ENCODE measurements around the gene WDFY2.

WDFY2 gene

GRCh38 chr13:51761643-51762350, 177.5 kb downstream of the WDFY2 start:
- POLR2A ChIA-PET, result no interaction called here
- CTCF ChIA-PET, result no interaction called here
- DNase-seq (ENCODE audit: extremely low spot score), result no peak
- TF ChIP-seq BHLHE40 (IDR thresholded peaks at IDR 0.05; ENCODE audit: borderline replicate concordance) (no peak), SP1 (IDR thresholded peaks at IDR 0.05) (no peak), FOXM1 (IDR thresholded peaks at IDR 0.05; ENCODE audit: borderline replicate concordance) (no peak)

- ChIA-PET POLR2A (no interaction called here), CTCF (interaction anchor here (0.6 kb wide), 1 partner anchor 9 kb away, joined by 3 read pairs; no protein-coding TSS in a partner anchor)
- no peak for TF ChIP-seq PKNOX1 (IDR thresholded peaks at IDR 0.05)
- no peak for TF ChIP-seq BHLHE40 (IDR thresholded peaks at IDR 0.05; ENCODE audit: borderline replicate concordance)
- no peak for DNase-seq (ENCODE audit: extremely low spot score)
Observed at GRCh38 chr13:51763486-51763885, 179.2 kb downstream of the WDFY2 start.

- TF ChIP-seq SUZ12 (IDR thresholded peaks at IDR 0.05), result no peak
- POLR2A ChIA-PET, result no interaction called here
- DNase-seq (ENCODE audit: extremely low spot score), result no peak
- CTCF ChIA-PET, result interaction anchor here (0.6 to 0.8 kb wide), 2 partner anchors 8 to 15 kb away, joined by 3 read pairs; no protein-coding TSS in a partner anchor
Observed at GRCh38 chr13:51764184-51765141, 180.2 kb downstream of the WDFY2 start.

GRCh38 chr13:51765142-51765515, 180.9 kb downstream of the WDFY2 start:
- POLR2A ChIA-PET, result no interaction called here
- CTCF ChIA-PET, result no interaction called here
- DNase-seq (ENCODE audit: extremely low spot score), result no peak
- TF ChIP-seq NFRKB (IDR thresholded peaks at IDR 0.05) (no peak), LEF1 (IDR thresholded peaks at IDR 0.05; ENCODE audit: borderline replicate concordance) (no peak), CTBP1 (IDR thresholded peaks at IDR 0.05; ENCODE audit: borderline replicate concordance) (no peak), BHLHE40 (IDR thresholded peaks at IDR 0.05; ENCODE audit: borderline replicate concordance) (no peak), ZNF384 (IDR thresholded peaks at IDR 0.05) (no peak), ARNT (IDR thresholded peaks at IDR 0.05) (no peak), L3MBTL2 (conservative IDR thresholded peaks at IDR 0.05) (no peak), HDGF (IDR thresholded peaks at IDR 0.05; ENCODE audit: borderline replicate concordance) (no peak), FOXA1 (IDR thresholded peaks at IDR 0.05) (no peak)

- DNase-seq (ENCODE audit: extremely low spot score), result no peak
- POLR2A ChIA-PET, result no interaction called here
- CTCF ChIA-PET, result interaction anchor here (1.1 kb wide), 1 partner anchor 10 kb away, joined by 3 read pairs; no protein-coding TSS in a partner anchor
- no peak for TF ChIP-seq LEF1 (IDR thresholded peaks at IDR 0.05; ENCODE audit: borderline replicate concordance)
- TF ChIP-seq BHLHE40 (IDR thresholded peaks at IDR 0.05; ENCODE audit: borderline replicate concordance), result no peak
- TF ChIP-seq FOXK2 (IDR thresholded peaks at IDR 0.05), result no peak
- no peak for TF ChIP-seq FOXM1 (IDR thresholded peaks at IDR 0.05; ENCODE audit: borderline replicate concordance)
- no peak for TF ChIP-seq NFRKB (IDR thresholded peaks at IDR 0.05)
- no peak for TF ChIP-seq TARDBP (IDR thresholded peaks at IDR 0.05)
- no peak for TF ChIP-seq HDGF (IDR thresholded peaks at IDR 0.05; ENCODE audit: borderline replicate concordance)
- TF ChIP-seq SP1 (IDR thresholded peaks at IDR 0.05), result no peak
- no peak for TF ChIP-seq CTBP1 (IDR thresholded peaks at IDR 0.05; ENCODE audit: borderline replicate concordance)
- no peak for TF ChIP-seq PKNOX1 (IDR thresholded peaks at IDR 0.05)
- TF ChIP-seq ARNT (IDR thresholded peaks at IDR 0.05), result no peak
- no peak for TF ChIP-seq ZNF384 (IDR thresholded peaks at IDR 0.05)
- TF ChIP-seq ELF4 (IDR thresholded peaks at IDR 0.05), result no peak
- no peak for TF ChIP-seq SUZ12 (IDR thresholded peaks at IDR 0.05)
- TF ChIP-seq L3MBTL2 (conservative IDR thresholded peaks at IDR 0.05), result no peak
- no peak for TF ChIP-seq FOXA1 (IDR thresholded peaks at IDR 0.05)
Observed at GRCh38 chr13:51767100-51767499, 182.8 kb downstream of the WDFY2 start.

GRCh38 chr13:51768378-51768921, 184.2 kb downstream of the WDFY2 start:
- TF ChIP-seq PKNOX1 (IDR thresholded peaks at IDR 0.05) (no peak), FOXK2 (IDR thresholded peaks at IDR 0.05) (no peak), ZNF384 (IDR thresholded peaks at IDR 0.05) (no peak), SP1 (IDR thresholded peaks at IDR 0.05) (no peak), HDGF (IDR thresholded peaks at IDR 0.05; ENCODE audit: borderline replicate concordance) (no peak), BHLHE40 (IDR thresholded peaks at IDR 0.05; ENCODE audit: borderline replicate concordance) (no peak), TARDBP (IDR thresholded peaks at IDR 0.05) (no peak), FOXM1 (IDR thresholded peaks at IDR 0.05; ENCODE audit: borderline replicate concordance) (no peak), SUZ12 (IDR thresholded peaks at IDR 0.05) (no peak), NFRKB (IDR thresholded peaks at IDR 0.05) (no peak)
- DNase-seq (ENCODE audit: extremely low spot score), result no peak
- CTCF ChIA-PET, result interaction anchor here (1.0 kb wide), 1 partner anchor 29 kb away, joined by 3 read pairs; no protein-coding TSS in a partner anchor
- POLR2A ChIA-PET, result no interaction called here
